ENCODE data around the gene ALKBH5.

Gene ALKBH5

DNA sequence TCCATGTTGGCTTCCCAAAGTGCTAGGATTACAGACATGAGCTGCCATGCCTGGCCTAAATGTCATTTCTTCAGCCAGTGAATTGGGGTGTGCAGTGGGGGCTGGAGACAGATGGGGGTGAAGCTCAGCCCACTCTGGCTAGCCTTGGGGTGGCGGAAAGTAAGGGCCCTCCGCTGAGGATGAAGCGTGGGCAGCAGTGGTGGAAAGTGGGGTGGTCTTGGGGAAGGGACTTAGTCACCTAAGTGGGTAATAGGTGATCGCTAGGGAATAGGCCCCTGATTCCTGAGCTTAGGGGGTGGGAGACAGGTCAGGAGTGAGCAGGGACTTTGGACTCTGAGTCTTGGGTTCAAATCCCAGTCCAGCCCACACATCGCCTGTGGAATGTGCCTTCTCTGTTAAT, 44.0 kb downstream of the ALKBH5 start:
- Histone ChIP-seq H3K9me3 (ENCODE audit: control insufficient read depth, low read length) (no peaks in the 10 kb centered on the region), H3K27ac (ENCODE audit: insufficient read depth, low read depth, low read length, poor library complexity, severe bottlenecking) (no peak overlapping the region), H3K27me3 (ENCODE audit: control insufficient read depth, insufficient read depth, low read length, poor library complexity, severe bottlenecking) (no peaks in the 10 kb centered on the region), H3K36me3 (ENCODE audit: control insufficient read depth, insufficient read depth, low read length) (peaks cover 6% of the 10 kb centered on the region), H3K4me1 (ENCODE audit: control insufficient read depth, insufficient read depth, low read length) (peaks cover 69% of the 10 kb centered on the region), H3K4me3 (ENCODE audit: insufficient read depth, low read depth, low read length) (no peak overlapping the region)
- 96 to 97% methylated on average over 5 of the region's 5 CpGs for WGBS, 2 experiments

DNA sequence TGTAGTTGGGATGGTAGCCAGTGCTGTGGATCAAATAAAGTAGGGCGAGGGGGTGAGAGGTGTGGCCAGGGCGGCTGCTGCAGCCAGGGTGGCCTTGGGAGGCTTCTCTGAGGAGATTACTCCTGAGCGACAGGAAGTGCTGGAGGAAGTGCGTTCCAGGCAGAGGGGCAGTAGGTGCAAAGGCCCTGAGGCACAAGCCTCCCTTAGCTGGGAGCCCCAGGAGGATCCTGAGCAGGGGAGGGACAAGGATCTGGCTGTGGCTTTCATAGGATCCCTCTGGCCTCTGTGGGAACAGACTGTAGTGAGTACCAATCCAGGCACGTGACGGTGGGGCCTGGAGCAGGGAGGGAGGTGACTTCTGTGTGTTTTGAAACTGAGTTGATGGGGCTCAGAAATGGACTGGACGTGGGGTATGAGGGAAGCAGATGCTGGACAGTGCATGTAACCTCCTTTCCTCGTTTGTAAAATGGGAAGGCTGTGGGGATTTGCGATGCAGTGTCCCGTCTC, 44.6 kb downstream of the ALKBH5 start:
- 91 to 93% methylated on average over 10 of the region's 10 CpGs for WGBS, 2 experiments
- peaks cover 9% of the 10 kb centered on the region for H3K36me3 ChIP-seq (ENCODE audit: control insufficient read depth, insufficient read depth, low read length)
- no peaks in the 10 kb centered on the region for H3K9me3 ChIP-seq (ENCODE audit: control insufficient read depth, low read length)
- H3K27me3 ChIP-seq (ENCODE audit: control insufficient read depth, insufficient read depth, low read length, poor library complexity, severe bottlenecking) = no peaks in the 10 kb centered on the region
- peaks cover 67% of the 10 kb centered on the region for H3K4me1 ChIP-seq (ENCODE audit: control insufficient read depth, insufficient read depth, low read length)
- H3K4me3 ChIP-seq (ENCODE audit: insufficient read depth, low read depth, low read length) = no peak overlapping the region
- H3K27ac ChIP-seq (ENCODE audit: insufficient read depth, low read depth, low read length, poor library complexity, severe bottlenecking) = no peak overlapping the region

DNA sequence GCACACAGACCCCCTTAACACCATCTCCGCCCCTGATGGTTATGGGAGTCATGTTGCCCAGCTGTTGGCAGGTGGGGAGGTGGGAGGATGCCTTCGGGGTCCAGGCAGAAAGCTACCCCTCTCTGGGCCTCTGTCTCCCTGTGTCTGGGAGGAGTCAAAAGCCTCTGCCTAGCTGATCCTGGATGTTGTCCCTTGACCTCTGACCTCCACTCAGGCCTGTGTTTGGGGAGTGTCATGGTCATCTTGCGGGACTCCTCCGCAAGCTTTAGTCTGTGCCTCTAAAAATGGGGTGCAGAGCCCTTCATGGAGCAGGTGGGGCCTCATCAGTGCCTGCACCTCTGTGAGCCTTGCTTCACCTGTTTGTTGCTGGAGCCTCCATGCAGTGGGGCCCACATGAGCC, 45.6 kb downstream of the ALKBH5 start:
- Histone ChIP-seq H3K36me3 (ENCODE audit: control insufficient read depth, insufficient read depth, low read length) (peaks cover 20% of the 10 kb centered on the region), H3K27me3 (ENCODE audit: control insufficient read depth, insufficient read depth, low read length, poor library complexity, severe bottlenecking) (no peaks in the 10 kb centered on the region), H3K4me3 (ENCODE audit: insufficient read depth, low read depth, low read length) (no peak overlapping the region), H3K27ac (ENCODE audit: insufficient read depth, low read depth, low read length, poor library complexity, severe bottlenecking) (no peak overlapping the region), H3K9me3 (ENCODE audit: control insufficient read depth, low read length) (no peaks in the 10 kb centered on the region), H3K4me1 (ENCODE audit: control insufficient read depth, insufficient read depth, low read length) (peaks cover 57% of the 10 kb centered on the region)
- WGBS, 2 experiments = 89 to 94% methylated on average over 4 of the region's 4 CpGs

DNA sequence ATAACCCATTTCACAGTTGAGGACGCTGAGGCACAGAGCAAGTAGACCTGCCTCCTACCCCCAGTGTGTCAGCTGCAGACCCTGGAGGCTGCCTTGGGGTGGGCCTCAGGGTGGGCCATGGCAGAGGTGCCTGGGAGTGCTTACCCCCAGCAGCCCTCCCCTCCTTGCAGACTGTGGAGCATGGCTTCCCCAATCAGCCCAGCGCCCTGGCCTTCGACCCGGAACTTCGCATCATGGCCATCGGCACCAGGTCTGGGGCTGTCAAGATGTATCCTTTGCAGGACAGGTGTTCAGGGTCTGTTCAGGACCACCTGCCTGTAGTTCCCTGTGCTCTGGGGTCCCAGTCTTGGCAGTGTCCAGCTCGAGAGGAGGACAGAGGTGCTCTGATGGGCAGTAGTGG, 46.1 kb downstream of the ALKBH5 start:
- H3K27ac ChIP-seq (ENCODE audit: insufficient read depth, low read depth, low read length, poor library complexity, severe bottlenecking) = no peak overlapping the region
- WGBS, 2 experiments = 88 to 94% methylated on average over 7 of the region's 7 CpGs
- no peaks in the 10 kb centered on the region for H3K27me3 ChIP-seq (ENCODE audit: control insufficient read depth, insufficient read depth, low read length, poor library complexity, severe bottlenecking)
- H3K4me1 ChIP-seq (ENCODE audit: control insufficient read depth, insufficient read depth, low read length) = peaks cover 53% of the 10 kb centered on the region
- H3K36me3 ChIP-seq (ENCODE audit: control insufficient read depth, insufficient read depth, low read length) = peaks cover 24% of the 10 kb centered on the region
- H3K4me3 ChIP-seq (ENCODE audit: insufficient read depth, low read depth, low read length) = no peak overlapping the region
- H3K9me3 ChIP-seq (ENCODE audit: control insufficient read depth, low read length) = no peaks in the 10 kb centered on the region

DNA sequence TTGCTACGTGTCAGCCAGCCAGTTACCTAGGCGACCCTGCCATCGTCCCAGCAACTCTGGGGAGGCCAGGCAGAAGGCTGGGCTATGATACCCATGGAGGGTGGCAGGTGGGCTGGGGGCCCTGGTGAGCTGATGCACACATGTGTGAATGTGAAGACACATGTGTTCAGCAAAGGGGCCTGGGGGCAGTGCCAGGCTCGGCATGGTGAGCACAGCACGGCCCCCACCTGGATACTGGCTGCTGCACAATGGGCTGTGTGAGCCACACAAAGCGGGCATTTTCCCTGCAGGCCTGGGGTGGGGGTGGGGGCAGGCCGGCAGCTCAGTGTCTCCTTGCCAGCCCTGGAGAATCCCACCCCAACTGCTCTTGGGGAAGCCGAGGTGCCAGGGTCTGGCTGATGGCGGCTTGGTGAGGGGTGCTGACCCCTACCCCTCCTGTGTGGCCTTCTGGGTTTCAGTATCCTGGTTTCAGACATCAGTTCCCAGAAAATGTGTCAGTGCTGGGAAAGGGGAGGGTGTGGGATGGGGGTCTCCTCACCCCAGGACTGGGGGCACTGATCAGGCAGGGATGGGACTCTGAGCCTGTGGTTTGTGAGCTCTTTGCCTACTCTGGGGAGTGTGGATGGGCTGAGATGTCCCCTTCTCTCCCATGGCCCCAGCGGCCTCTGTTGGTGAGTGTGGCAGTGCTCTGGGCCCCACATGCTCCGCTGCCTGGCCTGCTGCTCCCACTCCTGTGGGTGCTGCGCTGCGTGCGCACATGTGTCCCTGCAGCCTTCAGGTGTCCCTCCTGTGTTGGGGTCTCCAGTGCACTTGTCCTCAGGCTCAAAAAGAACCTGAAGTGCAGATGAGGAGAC, 46.9 kb downstream of the ALKBH5 start:
- Histone ChIP-seq H3K36me3 (ENCODE audit: control insufficient read depth, insufficient read depth, low read length) (peaks cover 32% of the 10 kb centered on the region), H3K4me1 (ENCODE audit: control insufficient read depth, insufficient read depth, low read length) (peaks cover 53% of the 10 kb centered on the region), H3K27ac (ENCODE audit: insufficient read depth, low read depth, low read length, poor library complexity, severe bottlenecking) (peak overlapping the region; percentile 82), H3K9me3 (ENCODE audit: control insufficient read depth, low read length) (no peaks in the 10 kb centered on the region), H3K4me3 (ENCODE audit: insufficient read depth, low read depth, low read length) (peak overlapping the region; percentile 3), H3K27me3 (ENCODE audit: control insufficient read depth, insufficient read depth, low read length, poor library complexity, severe bottlenecking) (no peaks in the 10 kb centered on the region)
- 76 to 77% methylated on average over 14 of the region's 14 CpGs for WGBS, 2 experiments

DNA sequence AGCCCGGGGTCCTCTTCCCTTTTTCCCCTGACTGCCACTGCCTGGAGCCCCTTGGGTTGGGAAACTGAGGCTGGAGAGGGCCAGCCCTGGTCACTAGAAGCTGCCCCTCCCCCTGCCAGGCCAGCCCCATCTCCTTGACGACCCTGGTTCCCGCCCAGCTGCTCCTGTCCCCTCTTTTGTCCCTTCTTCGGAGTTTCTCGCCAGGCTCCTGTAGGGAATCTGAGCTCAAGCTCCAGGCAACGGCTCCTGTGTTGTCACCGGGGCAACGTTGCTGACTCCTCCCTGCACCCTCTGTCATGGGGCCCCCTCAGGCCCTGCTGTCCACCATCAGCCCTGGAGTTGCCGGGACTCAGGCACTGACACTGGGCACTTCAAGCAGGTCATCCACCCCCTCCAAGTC, 47.5 kb downstream of the ALKBH5 start:
- WGBS, 2 experiments = 17 to 18% methylated on average over 9 of the region's 9 CpGs
- H3K27ac ChIP-seq (ENCODE audit: insufficient read depth, low read depth, low read length, poor library complexity, severe bottlenecking) = peak overlapping the region; percentile 82
- no peak overlapping the region for H3K4me3 ChIP-seq (ENCODE audit: insufficient read depth, low read depth, low read length)
- peaks cover 33% of the 10 kb centered on the region for H3K36me3 ChIP-seq (ENCODE audit: control insufficient read depth, insufficient read depth, low read length)
- H3K9me3 ChIP-seq (ENCODE audit: control insufficient read depth, low read length) = no peaks in the 10 kb centered on the region
- no peaks in the 10 kb centered on the region for H3K27me3 ChIP-seq (ENCODE audit: control insufficient read depth, insufficient read depth, low read length, poor library complexity, severe bottlenecking)
- peaks cover 53% of the 10 kb centered on the region for H3K4me1 ChIP-seq (ENCODE audit: control insufficient read depth, insufficient read depth, low read length)

DNA sequence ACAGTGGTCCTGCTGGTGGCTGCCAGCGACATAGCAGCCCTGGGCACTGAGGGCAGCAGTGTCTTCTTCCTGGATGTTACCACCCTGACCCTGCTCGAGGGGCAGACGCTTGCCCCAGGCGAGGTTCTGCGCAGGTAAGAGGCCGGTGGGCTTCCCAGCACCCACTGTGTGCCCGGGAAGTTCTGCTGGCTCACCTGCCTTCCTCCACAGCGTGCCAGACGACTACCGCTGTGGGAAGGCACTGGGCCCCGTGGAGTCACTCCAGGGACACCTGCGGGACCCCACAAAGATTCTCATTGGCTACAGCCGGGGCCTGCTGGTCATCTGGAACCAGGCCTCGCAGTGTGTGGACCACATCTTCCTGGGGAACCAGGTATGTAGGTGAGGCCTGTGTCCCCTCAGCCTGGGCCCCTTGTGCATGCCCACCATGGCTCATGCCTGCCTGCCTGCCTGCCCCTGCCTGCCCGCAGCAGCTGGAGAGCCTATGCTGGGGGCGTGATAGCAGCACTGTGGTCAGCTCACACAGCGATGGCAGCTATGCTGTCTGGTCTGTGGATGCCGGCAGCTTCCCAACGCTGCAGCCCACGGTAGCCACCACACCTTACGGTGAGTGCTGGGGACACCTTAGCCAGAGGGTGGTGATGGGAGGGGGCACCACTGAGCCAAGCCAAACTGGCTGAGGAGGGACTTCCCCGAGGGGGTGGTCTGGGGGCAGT, 50.3 kb downstream of the ALKBH5 start:
- H3K27me3 ChIP-seq (ENCODE audit: control insufficient read depth, insufficient read depth, low read length, poor library complexity, severe bottlenecking) = no peaks in the 10 kb centered on the region
- 95 to 96% methylated on average over 22 of the region's 22 CpGs for WGBS, 2 experiments
- H3K36me3 ChIP-seq (ENCODE audit: control insufficient read depth, insufficient read depth, low read length) = peaks cover 57% of the 10 kb centered on the region
- H3K27ac ChIP-seq (ENCODE audit: insufficient read depth, low read depth, low read length, poor library complexity, severe bottlenecking) = no peak overlapping the region
- H3K4me1 ChIP-seq (ENCODE audit: control insufficient read depth, insufficient read depth, low read length) = peaks cover 36% of the 10 kb centered on the region
- no peak overlapping the region for H3K4me3 ChIP-seq (ENCODE audit: insufficient read depth, low read depth, low read length)
- H3K9me3 ChIP-seq (ENCODE audit: control insufficient read depth, low read length) = no peaks in the 10 kb centered on the region

DNA sequence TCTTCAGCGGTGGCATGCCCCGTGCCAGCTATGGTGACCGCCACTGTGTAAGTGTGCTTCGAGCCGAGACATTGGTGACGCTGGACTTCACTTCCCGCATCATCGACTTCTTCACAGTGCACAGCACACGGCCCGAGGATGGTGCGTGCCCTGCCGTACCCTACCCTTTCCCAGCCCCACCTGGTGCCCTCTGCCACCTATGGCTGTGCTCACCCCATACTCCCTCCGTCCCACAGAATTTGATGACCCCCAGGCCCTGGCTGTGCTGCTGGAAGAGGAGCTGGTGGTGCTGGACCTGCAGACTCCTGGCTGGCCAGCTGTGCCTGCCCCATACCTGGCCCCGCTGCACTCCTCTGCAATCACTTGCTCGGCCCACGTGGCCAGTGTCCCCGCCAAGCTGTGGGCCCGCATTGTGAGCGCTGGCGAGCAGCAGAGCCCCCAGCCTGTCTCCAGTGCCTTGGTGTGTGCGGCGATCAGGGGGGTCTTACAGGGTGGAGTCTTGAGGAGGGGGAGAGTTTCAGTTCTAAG, 51.3 kb downstream of the ALKBH5 start:
- peaks cover 26% of the 10 kb centered on the region for H3K4me1 ChIP-seq (ENCODE audit: control insufficient read depth, insufficient read depth, low read length)
- 96% methylated on average over 22 of the region's 22 CpGs for WGBS, 2 experiments
- no peak overlapping the region for H3K27ac ChIP-seq (ENCODE audit: insufficient read depth, low read depth, low read length, poor library complexity, severe bottlenecking)
- H3K27me3 ChIP-seq (ENCODE audit: control insufficient read depth, insufficient read depth, low read length, poor library complexity, severe bottlenecking) = no peaks in the 10 kb centered on the region
- H3K4me3 ChIP-seq (ENCODE audit: insufficient read depth, low read depth, low read length) = no peak overlapping the region
- no peaks in the 10 kb centered on the region for H3K9me3 ChIP-seq (ENCODE audit: control insufficient read depth, low read length)
- H3K36me3 ChIP-seq (ENCODE audit: control insufficient read depth, insufficient read depth, low read length) = peaks cover 57% of the 10 kb centered on the region

DNA sequence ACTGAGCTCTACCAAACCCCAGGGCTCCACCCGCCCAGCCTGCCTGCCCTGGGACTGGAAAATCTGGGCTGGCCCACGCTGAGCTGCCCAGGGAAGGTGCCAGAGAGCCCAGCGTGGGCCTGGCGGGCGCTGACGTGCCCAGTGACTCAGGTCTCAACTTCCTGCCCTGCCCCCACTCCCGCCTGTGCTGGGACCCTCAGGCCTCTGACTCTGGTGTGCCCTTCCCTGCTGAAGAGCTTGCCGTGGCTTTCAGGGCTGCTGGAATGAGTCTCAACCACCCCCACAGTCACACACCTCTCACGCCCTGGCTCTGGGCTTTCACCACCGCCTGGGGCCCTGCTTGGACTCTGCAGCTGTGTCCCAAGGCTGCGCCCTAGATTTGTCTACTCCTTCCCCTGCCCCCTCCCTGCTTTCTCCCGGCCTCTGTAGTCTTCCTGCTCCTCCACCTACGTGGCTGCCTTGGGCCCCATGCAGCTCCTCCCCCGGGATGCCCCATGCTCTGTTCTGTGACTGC, 52.2 kb downstream of the ALKBH5 start:
- H3K36me3 ChIP-seq (ENCODE audit: control insufficient read depth, insufficient read depth, low read length) = peaks cover 64% of the 10 kb centered on the region
- H3K27ac ChIP-seq (ENCODE audit: insufficient read depth, low read depth, low read length, poor library complexity, severe bottlenecking) = no peak overlapping the region
- H3K4me3 ChIP-seq (ENCODE audit: insufficient read depth, low read depth, low read length) = no peak overlapping the region
- H3K9me3 ChIP-seq (ENCODE audit: control insufficient read depth, low read length) = no peaks in the 10 kb centered on the region
- peaks cover 18% of the 10 kb centered on the region for H3K4me1 ChIP-seq (ENCODE audit: control insufficient read depth, insufficient read depth, low read length)
- 92 to 94% methylated on average over 14 of the region's 14 CpGs for WGBS, 2 experiments
- no peaks in the 10 kb centered on the region for H3K27me3 ChIP-seq (ENCODE audit: control insufficient read depth, insufficient read depth, low read length, poor library complexity, severe bottlenecking)

DNA sequence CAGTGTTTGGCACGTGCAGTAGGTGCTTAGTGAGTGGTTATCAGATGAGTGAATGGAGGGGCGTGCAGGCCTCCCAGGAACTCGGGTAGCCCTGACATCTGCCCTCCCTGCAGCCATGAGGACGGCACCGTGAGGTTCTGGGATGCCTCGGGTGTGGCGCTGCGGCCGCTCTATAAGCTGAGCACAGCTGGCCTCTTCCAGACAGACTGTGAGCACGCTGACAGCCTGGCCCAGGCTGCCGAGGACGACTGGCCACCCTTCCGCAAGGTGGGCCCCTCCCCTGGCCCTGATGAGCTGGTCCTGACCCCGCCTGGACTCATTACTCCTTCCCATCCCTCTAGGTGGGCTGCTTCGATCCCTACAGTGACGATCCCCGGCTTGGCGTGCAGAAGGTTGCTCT, 52.9 kb downstream of the ALKBH5 start:
- peaks cover 12% of the 10 kb centered on the region for H3K4me1 ChIP-seq (ENCODE audit: control insufficient read depth, insufficient read depth, low read length)
- WGBS, 2 experiments = 95 to 96% methylated on average over 18 of the region's 18 CpGs
- H3K4me3 ChIP-seq (ENCODE audit: insufficient read depth, low read depth, low read length) = no peak overlapping the region
- peaks cover 69% of the 10 kb centered on the region for H3K36me3 ChIP-seq (ENCODE audit: control insufficient read depth, insufficient read depth, low read length)
- no peak overlapping the region for H3K27ac ChIP-seq (ENCODE audit: insufficient read depth, low read depth, low read length, poor library complexity, severe bottlenecking)
- no peaks in the 10 kb centered on the region for H3K9me3 ChIP-seq (ENCODE audit: control insufficient read depth, low read length)
- no peaks in the 10 kb centered on the region for H3K27me3 ChIP-seq (ENCODE audit: control insufficient read depth, insufficient read depth, low read length, poor library complexity, severe bottlenecking)
